HG02943 (cell line): Measurements from ENCODE around the gene SATB2.

Experiments used
- ATAC-seq: cut with Tn5 transposase; IDR thresholded peaks from one replicate; pipeline ENCODE4 v1.9.1; 2021; ENCODE audit warnings: mild to moderate bottlenecking, low read depth, moderate library complexity; ENCODE audit not compliant: unreplicated experiment

Gene SATB2

DNA sequence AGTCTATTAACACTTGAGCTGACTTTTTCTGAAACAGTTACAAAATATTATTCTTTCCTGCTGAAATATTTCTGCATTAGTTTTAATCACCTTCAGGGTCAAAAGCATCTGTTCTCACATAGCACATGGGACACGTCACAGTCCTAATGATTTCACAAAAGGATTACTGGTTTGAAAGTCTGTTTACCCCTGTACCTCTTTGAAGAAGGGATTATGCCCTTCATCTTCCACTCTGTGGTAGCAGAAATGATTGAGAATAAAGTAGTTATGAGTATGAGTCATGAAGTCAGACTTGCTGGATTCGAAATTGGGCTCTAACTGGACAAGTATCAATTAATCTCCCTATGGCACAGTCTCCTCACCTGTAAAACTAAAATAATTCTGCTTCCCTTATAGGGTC, 121.2 kb downstream of the SATB2 start:
- no peak for ATAC-seq

DNA sequence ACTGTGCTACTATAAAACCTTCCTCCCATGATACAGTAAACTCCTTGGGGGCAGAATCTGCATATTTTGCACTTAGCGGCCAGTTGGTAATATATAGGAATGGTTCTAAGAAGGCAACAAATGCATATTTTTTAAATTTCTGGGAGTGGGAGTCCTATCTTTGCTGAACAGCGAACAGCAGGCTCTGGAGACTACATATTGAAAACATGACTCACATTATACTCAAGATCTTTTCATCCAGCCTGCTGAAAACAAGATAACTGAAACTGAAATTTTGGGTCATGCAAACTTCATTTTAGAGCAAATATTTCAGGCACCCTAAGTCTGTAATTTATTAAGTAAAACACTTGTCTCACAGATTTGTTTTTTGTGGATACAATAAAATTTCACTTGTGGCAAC, 122.2 kb downstream of the SATB2 start:
- ATAC-seq, result no peak

DNA sequence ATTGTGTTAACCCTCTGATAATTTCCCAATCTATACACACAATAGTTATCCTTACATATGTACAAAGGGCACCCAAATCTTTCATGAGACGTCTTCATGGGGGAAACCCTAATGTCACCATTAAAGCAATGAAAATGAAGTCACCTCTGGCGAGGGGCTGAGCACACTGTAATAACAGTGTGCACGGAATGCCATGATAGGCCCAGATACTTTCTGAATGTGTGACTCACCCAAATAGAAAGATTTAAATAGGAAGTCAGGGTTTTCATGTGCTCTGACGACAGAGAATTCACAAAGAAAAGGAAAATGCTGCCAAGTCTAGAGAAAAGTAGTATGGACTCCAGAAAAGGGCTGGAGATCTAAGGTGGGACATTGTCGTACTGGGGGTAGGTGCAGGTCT, 128.3 kb downstream of the SATB2 start:
- ATAC-seq, result no peak

DNA sequence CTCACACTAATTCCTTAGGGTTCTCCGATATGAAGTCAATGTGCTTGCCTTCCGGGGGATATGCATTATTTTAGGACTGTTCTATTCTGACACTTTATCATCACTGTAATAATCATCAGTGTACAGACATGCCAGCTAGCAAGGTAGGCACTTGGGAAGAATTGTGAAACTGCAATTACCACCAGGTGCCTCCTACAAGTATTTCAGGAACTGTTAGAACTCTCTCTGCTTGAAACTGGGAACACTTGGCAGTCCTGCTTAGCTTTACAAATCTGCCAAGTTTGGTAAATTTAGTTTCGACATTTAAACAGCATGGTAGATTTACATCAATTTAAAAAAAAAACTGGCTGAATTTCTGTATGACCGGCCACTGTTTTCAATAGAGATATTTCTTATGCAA, 128.7 kb downstream of the SATB2 start:
- no peak for ATAC-seq

DNA sequence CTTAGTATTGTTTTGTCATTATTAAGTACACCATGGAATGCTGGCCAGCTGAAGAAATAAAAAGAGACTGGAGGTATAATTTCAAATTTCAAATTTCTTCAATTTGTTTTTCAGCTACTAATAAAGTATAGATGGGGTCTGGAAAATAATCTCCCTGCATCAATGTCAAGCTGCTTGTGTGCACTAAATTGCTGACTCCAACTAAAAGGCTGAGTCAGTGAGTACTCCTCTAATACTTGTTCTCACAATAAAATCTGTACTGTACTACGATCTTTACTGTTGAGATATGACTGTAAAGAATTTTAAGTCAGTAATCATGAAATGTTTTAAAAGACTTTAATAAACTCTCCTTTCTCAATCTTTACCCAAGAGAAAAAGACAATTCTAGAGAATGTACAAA, 131.9 kb downstream of the SATB2 start:
- ATAC-seq, result no peak

DNA sequence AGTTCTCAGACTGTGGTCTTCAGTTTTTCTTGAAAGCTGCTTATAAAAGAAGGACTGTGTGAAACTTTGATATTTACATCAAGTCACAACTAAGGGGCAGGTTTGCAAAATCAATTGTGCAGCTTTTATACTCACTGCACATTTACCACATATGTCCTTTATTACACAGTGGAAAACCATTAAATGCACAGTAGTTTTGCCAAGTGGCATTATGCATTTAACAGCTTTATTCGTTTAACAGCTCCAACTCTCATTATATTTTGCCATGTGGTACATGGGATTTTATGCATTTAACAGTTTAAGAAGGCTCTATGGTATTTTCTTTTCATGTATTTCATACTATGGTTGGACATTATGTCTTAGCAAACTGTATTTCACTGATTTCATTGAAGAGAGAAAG, 135.6 kb downstream of the SATB2 start:
- ATAC-seq, result no peak

DNA sequence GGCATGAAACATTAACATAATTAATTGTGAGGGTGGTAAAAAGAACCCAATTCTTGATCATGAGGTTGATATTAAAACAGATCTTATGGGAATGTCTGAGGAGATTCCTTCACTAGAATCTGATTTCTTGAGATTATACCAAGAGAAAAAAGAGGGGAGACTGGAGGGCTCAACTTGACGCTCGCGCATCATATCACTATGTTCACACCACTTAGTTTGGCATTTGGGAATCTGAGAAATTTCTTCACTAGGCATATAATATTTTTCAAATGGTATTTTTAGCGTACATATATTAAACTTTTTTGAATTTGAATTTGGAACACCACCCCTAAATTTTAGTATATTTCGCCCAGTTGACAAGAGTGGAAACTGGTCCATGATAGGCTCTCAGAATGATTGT, 140.1 kb downstream of the SATB2 start:
- ATAC-seq, result no peak

DNA sequence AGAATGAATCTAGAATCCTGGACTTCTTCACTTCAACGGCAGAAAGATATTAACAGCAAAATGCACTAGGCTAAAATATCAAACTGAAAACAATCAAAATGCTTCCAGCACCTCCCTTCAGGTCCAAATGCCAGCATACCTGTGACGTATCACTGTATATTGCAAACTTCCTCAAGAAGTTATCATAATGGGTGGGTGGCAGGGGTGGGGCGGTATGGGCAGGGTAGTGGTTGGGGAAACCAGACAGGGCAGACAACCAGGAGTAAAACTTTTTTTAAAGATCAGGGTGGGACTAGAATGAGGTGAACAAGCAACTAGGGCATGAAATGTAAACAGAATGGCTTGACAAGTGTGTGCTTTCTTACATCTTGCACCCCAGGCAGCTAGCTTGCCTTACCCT, 140.9 kb downstream of the SATB2 start:
- no peak for ATAC-seq

DNA sequence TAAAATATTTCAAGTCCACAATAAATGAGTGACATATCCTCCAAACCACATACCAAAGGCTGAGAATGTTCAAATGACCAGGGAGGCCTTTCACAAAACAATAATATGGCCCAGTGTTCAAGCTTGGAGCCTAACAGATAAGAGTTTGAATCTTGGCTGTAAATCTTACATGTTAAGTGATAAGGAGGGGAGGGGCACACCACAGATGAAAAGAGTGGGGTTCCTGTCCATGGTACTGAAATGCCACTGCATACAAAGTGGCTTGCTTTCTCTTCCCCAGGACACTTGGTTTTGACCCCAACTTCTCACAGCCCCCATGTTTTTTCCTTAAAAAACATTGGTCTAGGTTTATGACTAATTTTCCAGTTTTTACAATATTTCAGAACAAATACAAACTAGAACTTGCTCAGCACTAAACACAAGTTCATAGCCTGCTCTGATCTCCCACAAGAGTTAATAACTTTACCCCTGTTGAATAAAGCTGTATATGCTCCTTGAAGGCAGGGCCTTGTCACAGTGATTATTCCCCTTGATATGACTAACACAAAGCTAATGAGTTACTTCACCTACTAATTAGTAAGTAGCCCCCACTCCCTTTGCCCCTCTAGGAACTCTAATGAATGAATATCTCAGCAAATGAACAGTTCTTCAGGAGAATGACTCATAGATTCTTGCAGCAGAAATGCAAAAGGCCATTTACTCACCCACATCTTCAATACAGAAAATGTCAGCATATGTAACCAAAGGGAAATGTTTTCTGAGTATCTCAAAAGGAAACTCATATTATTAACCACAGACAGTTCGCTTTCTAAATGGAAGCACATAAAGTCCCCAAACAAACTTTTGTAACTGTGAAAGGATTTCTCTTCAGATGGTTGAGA, 142.2 kb downstream of the SATB2 start:
- ATAC-seq, result no peak

DNA sequence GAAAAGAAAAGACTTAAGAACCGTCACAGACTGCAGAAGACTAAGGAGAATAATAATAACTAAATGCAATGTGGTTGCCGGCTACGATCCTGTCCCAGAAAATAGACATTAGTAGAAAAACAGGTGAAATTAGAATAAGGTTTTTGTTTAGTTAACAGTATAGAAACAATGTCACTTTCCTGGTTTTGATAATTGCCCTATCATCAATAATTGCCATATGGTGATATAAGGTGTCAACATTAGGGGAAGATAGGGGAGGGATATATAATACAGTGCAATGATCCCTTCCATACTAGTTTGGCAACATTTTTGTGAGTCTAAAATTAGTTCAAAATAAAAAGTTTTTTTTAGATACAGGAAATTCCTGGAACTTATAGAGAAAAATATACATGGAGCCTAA, 144.8 kb downstream of the SATB2 start:
- ATAC-seq, result no peak

DNA sequence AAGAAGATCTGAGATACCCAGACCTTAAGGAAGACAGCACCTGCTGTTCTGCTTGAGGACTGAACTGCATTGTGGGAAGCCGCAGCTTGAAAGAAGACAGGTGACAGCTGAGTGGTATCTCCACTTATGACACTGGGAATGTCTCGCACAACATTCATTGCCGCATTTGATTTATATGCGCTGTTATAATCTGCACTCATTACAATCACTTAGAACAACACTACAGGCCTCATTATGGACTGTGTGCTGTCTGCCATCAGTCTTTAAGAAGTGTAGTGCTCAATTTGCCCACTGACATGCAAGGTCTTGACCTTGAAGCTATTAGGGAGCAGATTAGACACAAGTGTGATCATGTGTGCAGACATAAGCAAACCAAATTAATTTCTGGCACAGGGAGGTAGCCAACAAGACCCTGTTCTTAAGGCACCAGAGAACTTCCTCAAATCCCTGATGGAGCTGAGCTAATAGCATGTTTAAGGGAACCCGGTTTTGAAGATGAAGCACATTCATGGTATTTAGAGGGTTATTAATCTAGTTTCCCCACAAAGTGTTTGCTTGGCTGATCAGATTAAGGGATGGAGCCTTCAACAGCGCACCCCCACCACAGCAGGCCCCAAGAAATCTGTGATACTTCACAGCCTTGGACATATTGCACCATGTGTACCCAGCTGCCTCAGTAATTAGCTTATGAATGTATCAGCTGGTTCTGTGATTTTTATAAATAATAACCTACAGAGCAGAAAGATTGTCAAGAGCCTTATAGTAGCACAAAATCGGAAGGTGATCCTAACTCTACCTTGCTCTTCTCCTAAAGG, 146.8 kb downstream of the SATB2 start:
- ATAC-seq, result no peak

DNA sequence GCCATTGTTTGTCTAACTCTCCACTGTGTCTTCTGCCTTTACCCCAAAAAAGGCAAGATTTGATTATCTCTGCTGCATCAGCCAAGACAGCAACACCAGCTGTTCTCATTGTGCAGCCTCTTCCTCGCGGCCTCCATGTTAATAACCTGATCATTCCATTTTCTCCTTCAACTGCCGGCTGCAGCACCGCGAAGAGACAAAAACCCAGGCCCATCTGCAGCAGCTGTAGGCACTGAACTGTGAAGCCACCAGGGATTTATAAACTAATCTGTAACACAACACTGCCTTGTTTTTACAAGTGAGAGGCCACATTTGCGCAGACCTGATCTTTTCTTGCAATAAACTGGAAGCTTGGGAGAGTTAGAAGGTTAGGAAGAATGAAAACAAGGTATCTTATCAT, 147.8 kb downstream of the SATB2 start:
- no peak for ATAC-seq

DNA sequence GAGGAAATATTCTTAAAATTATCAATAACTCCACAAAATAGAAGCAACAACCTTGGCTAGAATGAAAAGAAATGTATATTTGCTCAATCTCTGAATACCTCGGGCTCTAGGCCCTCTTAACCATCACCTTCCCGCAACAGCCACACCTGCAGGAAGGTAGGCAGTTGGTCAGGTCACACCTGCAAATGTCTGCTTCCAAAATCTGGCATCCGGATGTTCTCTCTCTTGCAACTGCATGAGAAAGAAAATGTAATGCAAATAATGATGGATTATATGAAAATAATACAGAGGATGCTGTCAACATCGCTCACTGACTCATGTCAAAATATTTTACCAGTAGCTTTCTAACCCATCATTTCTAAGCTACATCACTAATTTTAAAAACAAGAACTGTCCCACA, 148.3 kb downstream of the SATB2 start:
- ATAC-seq, result no peak

DNA sequence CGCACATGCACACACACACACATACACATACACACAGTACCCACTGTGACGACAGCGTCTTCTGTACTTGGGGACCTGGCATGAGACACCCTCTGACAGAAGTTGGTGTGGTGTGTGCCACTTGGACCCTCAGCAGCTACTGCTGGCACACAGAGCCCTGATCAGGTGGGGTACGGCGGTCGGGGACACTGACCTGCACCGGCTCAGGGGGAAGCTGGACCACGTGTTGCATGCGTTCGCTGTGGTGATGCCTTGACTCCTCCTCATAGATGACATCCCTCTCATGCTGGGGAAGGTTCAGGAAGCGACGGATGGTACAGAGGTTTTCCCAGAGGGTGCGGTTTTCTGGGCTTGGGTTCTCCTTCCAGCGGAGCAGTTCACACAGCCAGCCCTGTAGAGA, 149.2 kb downstream of the SATB2 start:
- no peak for ATAC-seq

DNA sequence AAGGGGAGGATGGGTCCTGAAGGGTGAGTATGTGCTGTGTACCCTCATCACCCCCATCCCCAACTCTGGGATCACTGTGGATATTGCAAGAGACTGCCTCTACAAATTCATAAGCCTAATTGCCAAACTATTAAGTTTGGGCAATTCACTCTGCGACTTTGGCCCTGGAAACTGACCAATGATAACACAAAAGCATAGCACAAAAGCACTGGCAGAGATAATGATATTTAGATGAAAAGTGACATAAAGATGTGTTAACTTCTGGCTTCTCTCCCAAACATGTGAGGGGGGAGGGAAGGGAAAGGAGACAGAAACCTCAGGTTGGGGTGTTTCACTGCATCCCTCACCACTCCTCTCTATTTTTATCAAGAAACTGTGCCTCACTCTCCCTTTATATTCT, 150.3 kb downstream of the SATB2 start:
- no peak for ATAC-seq

DNA sequence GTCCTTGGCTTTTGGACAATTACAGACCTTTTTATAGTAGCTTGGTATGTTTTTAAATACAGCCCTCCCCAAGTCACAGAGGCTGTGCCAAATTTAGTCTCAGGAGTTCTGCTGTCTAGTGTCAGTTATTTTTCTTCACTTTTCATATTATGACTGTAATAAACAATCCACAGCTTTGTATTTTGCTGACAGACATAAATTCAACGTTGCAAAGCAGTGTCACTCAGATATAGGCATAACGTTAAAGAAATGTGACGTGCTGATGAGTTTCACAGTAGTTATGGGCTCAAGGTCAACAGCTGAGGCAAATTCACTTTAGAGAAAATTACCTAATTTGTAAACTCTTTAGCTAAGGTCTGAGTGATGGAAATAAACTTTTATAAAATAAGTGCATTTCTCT, 151.6 kb downstream of the SATB2 start:
- ATAC-seq, result no peak

DNA sequence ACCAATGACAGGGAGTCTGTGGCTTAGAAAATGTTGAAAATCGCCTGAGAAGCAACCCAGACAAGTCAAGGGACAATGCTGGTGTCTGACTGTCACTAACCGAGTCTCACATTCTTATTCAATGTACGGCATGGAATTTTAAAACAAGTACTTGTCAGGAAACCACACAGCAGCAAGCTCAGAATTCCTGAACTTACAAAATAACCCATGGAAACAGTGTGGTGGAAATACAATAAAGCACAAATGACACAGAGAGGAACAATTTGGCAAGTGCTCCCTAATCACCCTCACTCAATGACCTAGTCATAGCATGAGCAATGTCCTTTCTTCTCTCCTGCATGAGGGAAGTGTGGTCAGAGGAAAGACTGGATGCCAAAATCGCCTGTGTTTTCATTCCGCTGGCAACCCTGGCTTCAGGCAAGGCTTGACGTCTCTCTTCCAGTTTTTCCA, 154.0 kb downstream of the SATB2 start:
- no peak for ATAC-seq

DNA sequence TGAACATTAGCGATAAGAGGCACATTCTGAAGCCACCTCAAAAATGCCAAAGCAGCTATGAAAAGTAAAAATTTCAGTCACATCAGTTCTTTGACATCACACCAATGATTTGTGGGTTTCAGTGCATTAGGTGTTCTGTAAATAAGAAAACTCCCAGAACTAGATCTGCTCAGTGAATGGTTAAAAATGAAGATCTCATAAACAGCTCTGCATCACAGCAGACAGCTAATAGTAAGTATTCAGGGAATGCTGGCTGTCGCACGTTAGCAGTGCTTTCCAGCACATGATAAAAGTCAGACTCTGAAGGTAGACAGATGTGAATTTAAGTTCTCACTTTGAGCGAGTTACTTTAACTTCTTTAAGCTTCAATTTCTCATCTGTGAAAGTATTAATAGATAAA, 154.9 kb downstream of the SATB2 start:
- ATAC-seq, result no peak

DNA sequence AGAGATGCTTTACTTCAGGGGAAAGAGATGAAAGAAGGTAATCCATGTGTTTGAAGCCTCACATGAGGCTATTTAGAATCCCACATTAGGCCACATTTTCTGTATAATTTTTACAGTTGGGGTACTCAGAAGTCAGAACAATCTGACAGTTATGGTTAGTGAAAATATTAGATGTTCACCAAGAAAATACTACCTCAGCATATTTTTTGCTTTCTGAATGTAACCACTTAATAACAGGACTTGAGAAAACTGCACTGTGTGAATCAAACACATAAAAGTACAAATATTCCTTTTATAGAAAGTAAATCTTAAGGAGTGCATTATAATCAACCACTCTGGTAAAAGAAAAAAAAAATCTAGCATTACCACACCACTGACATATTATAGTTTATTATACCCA, 169.3 kb downstream of the SATB2 start:
- no peak for ATAC-seq

DNA sequence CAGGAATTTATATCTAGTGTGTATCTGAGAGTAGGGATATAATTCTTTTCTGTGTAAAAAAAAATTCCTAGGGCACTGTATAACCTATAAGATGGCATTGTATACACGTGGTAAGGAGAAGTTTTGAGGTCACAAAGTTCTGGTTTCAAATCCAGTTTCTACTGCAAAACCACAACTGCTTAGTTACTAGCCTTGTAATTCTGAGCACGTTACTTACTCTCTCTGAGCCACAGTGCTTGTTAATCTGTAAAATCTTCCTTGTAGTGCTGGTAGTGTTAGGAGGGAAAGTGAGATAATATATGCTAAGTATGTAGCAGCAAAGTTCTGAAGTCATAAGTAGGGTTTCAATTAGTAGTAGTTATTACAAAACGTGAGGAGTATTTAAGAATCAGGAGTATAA, 175.4 kb downstream of the SATB2 start:
- no peak for ATAC-seq

DNA sequence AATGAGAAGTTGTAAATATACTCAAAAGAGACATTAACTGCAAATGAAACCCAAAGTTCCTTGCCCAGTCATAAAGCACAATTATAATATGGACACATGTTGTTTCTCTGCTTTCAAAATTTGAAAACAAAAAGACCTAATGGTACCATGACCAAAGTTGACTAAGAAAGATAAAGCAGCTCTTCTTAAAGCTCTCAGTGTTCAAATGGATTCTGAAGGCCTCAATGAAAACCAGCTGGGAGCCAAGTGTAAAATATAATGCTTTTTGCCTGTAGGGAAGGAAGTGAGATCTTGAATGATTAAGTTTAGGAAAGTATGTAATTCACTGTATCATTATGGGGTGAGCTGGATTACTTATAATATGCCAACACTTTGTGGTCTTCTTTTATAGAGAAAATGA, 178.6 kb downstream of the SATB2 start:
- no peak for ATAC-seq

DNA sequence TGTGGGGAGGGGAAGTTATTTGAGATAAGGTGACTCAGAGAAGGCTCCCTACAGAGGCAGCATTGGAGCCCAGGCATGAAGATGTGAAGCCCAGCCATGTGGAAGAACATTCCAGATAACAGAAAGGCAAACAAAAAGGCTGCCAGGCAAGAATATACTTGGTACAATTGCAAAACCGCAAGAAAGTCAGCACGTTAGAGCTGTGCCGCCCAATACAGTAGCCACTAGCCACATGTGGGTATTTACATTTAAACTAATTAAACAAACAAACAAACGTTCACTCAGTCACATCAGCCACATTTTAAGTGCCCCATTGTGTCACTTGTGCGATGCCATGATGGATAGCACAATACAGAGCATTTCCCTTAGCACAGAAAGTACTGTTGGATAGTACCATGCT, 179.6 kb downstream of the SATB2 start:
- no peak for ATAC-seq
